Kidney epithelial cell (primary cell): ENCODE measurements around the gene FEM1B. TPM values are rescaled to one million over a fixed set of nuclear protein-coding genes. Genes with fewer than 3 reads are reported as not detected.

ENCODE experiments used
- DNase-seq: peaks from one replicate; pipeline ENCODE4 v3.0.0-alpha.2; 2010; ENCODE audit warnings: low read depth
- H3K27me3 ChIP-seq: 2 replicates; pipeline ENCODE4 v1.6.0; 2011; ENCODE audit warnings: low read length; ENCODE audit not compliant: control insufficient read depth, insufficient read depth
- H3K36me3 ChIP-seq: 2 replicates; pipeline ENCODE4 v1.5.1; 2011; ENCODE audit warnings: low read length; ENCODE audit not compliant: control insufficient read depth, insufficient read depth
- H3K4me3 ChIP-seq: 2 replicates; pipeline ENCODE4 v1.5.1; 2011; ENCODE audit warnings: low read depth, mild to moderate bottlenecking, control low read depth, low read length
- total RNA-seq: library from RNA; depleted of rRNA; stranded (reverse); fragments of >200 nt; gene quantifications from 2 replicates; pipeline ENCODE4 v1.2.3, GENCODE V29; 2015
- TF ChIP-seq, protein P1 (sequence below): IDR thresholded peaks from 2 replicates; pipeline ENCODE4 v1.5.1; 2011; ENCODE audit warnings: mild to moderate bottlenecking, moderate library complexity, low read length, control low read depth, inconsistent platforms; ENCODE audit not compliant: insufficient read depth, poor library complexity, severe bottlenecking

Gene FEM1B
- total RNA-seq, 1 donor from 2014 or later: 37.6 TPM

DNA sequence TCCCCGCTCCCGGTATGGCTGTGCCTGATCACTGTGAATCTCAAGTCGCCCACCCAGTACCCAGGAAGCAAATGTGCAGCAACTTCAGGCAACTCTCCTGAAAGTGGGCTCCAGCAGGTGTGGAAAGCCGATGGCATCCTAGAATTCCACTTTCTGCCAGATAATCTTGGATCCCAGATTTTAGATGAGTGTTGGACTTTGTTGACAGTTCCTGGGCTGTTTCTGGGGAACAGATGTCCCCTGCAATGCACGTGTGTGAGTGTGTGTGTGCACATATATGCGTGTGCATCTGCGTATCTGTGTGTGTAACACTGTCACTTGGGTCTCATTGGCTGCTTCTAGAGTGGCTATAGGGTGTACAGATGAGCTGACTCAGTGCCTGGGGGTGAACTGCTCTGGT, 59.0 kb downstream of the FEM1B start:
- Histone ChIP-seq H3K27me3 (no peaks in the 10 kb centered on the region), H3K4me3 (no peak overlapping the region), H3K36me3 (no peaks in the 10 kb centered on the region)
- DNase-seq: no peak
- TF ChIP-seq, protein P1, sequence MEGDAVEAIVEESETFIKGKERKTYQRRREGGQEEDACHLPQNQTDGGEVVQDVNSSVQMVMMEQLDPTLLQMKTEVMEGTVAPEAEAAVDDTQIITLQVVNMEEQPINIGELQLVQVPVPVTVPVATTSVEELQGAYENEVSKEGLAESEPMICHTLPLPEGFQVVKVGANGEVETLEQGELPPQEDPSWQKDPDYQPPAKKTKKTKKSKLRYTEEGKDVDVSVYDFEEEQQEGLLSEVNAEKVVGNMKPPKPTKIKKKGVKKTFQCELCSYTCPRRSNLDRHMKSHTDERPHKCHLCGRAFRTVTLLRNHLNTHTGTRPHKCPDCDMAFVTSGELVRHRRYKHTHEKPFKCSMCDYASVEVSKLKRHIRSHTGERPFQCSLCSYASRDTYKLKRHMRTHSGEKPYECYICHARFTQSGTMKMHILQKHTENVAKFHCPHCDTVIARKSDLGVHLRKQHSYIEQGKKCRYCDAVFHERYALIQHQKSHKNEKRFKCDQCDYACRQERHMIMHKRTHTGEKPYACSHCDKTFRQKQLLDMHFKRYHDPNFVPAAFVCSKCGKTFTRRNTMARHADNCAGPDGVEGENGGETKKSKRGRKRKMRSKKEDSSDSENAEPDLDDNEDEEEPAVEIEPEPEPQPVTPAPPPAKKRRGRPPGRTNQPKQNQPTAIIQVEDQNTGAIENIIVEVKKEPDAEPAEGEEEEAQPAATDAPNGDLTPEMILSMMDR: no peak

DNA sequence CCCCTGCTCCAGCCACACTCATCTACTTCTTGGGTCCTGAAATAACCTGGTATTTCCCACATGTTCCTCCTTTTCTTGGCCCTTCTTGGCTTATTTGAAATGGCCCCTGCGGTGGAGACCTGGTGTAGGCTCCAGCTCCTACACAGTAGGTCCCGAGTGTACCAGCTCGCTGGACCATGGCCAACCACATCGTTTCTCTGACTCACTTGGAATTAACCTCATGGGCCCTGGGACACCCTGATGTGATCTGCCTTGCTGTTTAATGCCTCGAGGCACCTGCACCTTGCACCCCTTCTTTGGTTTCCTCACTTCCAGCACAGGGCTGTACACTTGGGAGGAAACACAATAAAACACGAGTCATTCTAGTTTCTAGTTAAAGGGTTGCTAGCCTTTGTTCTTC, 60.3 kb downstream of the FEM1B start:
- no peaks in the 10 kb centered on the region for H3K27me3 ChIP-seq
- H3K36me3 ChIP-seq: no peaks in the 10 kb centered on the region
- DNase-seq: peak; percentile 55
- TF ChIP-seq, protein P1: no peak
- no peak overlapping the region for H3K4me3 ChIP-seq

DNA sequence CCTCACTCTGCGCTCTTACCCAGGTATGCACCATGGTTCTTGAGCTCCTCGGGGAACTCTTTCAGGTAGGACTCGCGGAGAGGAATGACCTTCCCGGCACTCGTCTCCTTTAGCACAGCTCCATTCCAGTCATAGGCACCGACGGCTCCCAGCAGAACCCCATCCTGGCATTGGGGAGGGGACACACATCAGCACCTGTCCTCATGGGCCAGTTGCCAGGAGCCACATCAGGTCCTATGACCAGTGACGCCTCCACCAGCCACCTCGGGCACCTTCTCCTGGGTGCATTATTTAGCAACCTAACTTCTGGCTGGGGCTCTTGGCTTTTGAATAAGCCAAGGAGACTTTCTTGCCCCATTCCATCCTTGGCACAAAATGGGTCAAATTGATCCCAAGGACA, 61.9 kb downstream of the FEM1B start:
- no peaks in the 10 kb centered on the region for H3K27me3 ChIP-seq
- H3K36me3 ChIP-seq: no peaks in the 10 kb centered on the region
- DNase-seq: no peak
- TF ChIP-seq, protein P1: no peak
- no peak overlapping the region for H3K4me3 ChIP-seq

DNA sequence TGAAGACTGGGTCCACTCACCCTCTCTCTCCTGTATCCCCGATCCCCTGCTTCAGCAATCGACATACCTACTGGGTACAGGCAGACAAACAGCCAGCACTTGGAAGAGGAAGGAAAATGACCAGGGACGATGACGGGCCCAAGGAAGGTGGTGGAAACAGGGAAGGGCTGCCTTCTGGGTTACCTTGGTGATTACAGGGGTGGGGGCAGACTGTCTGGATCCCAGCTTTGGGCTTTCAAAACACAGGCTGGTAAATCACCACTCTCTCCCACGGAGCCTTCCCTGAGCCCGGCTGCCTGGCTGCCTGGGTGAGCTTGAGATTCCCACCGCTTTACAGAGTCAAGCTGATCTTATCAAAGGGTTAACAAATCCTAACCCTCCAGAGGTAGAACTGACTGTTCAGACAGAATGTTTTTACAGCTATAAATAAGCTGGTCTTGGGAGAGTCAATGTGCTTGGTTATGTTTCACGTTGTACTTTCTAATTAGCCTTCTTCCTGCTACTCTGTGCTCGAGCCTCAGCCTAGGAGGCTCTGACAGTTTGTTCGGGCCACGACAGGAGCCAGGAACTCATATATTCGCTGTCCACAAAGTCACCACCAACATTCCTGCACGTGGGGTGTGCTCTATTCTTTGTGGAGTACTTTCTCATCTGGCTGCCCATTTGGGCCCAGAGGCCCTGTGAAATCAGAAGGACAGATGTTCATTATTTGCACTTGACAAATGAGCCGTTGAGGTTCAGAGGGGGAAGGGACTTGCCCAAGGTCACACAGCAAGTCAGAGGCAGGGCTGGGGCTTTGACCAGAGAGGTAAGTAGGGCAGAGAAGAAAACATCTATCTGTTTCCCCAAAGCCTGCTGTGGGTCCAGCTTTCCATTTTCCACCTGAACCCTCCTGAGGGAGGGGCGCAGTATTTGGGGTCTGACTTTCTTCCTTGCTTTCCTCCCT, 63.5 kb downstream of the FEM1B start:
- Histone ChIP-seq H3K36me3 (no peaks in the 10 kb centered on the region), H3K4me3 (no peak overlapping the region), H3K27me3 (no peaks in the 10 kb centered on the region)
- DNase-seq: no peak
- TF ChIP-seq, protein P1: no peak

DNA sequence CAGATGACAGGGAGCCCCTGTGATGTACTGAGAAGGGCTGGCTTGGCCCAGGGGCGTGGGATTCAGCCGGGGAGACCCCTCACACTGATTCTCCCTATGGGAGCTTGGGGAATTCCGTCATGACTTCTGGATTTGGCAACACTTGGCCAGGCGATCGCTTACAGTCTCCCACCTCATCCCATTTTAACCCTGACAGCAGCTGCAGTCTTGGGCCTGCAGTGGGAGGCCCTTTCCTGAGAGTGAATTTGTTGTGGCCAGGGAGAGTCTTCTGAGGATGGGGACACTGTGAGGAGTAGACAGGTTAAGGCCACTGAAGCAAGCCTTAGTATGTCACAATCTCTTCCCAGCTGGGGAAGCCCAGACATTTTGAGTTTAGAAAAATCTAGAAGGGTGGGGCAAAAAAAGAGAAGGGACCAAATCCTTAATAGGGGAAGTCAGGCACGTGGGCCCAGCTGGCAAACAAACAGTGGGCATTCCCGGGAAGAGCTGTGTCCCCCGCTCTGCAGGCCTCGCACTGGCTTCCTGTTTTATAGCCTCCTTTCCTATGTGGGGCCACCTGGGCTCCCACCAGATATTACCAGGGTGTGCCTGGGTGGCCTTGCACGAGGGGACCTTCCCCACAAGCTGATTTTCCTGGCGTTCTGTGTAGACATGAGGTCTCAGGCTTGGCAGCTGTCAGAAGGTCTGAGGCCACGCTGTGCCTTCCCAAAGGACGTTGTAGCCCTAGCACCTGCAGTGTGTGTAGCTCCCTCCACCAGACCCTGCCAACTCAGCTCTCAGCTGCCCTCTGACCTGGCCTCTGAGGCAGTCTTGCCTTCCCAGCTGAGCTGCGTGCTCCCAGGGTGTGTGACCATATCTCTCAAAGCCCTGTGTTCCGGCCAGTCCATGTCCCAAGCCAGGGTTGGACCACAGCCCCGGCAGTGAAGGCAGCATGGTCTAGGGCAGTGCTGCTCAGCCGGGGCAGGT, 64.5 kb downstream of the FEM1B start:
- TF ChIP-seq, protein P1: no peak
- Histone ChIP-seq H3K4me3 (no peak overlapping the region), H3K27me3 (no peaks in the 10 kb centered on the region), H3K36me3 (no peaks in the 10 kb centered on the region)
- DNase-seq: no peak
